ENCODE measurements around the gene PHKG1.
"Not testable (repeated sequence)": the region's sequence is repeated elsewhere in the genome, so short reads cannot be mapped to it uniquely, and the experiment has no call there.

Gene PHKG1

DNA sequence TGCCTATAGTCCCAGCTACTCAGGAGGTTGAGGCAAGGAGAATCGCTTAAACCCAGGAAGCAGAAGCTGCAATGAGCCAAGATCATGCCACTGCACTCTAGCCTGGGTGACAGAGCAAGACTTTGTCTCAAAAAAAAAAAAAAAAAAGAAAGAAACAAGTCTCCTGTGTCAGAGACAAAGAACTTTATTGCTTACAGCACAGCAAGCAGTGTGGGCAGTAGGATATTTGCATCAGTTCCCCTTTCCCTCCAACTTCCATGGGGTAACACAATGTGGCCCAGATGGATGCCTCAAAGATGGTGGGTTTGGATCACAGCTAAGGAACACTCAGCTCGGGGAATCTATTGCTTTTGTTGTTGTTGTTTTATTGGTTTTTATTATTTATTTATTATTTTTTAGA, 47.0 kb downstream of the PHKG1 start:
- not testable (repeated sequence) for DNase-seq (ENCODE audit: low read depth in 2 of 2)

DNA sequence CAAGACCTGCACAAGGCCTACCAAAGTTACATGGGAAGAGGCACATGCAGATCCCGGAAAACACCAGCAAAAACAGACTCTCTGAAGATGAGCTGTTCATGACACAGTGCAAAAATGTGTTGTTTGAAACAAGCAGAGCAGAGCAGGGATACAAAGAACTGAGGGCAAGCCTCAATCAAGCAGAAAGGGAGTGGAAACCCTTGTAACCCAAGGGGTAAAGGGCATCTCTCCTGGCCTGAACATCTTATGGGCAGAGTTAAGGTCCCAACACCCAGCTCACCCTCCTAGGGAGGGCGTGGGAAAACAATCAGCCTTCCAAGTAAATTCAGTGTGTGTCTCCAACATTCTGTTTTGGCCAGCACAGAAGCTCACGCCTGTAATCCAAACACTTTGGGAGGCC, 52.0 kb downstream of the PHKG1 start:
- DNase-seq (ENCODE audit: low read depth in 2 of 2) = no peak

DNA sequence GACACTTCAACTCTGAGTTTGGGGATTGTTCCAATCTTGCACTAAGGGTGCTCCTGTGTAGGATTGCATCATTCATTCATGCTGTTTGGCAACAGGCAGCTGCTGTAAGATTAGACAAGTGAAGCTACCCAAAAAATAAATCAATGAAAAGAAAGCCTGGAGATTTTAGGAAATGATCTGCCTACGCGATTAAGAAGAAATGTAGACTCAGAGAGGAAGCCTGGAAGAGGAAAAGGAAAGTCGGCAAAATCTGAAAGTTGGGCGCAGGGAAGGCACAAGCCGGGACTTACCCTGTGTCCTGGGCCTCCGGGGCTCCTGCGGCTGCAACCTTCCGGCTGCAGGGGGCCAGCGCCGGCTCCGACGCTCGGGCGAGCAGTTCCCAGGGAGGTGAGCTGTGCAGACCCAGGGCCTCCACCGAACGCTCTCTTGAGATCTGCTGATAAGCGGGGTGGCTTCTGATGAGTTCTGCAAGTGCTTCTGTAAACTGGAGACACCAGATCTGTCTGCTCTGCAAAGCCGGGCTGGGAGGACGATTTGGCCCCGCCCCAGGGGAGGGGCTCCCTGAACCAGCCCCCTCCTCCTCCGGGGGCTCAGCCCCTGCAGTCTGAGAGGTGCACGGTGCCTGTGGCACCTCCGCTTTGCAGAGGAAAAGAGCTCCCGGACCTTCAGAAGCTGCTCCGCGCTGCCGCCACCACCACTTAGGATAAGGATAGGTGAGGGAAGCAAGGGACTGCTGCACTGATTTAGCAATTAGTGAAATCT, 58.9 kb downstream of the PHKG1 start:
- DNase-seq (ENCODE audit: low read depth in 2 of 2) = peak; percentile 25 to 59

DNA sequence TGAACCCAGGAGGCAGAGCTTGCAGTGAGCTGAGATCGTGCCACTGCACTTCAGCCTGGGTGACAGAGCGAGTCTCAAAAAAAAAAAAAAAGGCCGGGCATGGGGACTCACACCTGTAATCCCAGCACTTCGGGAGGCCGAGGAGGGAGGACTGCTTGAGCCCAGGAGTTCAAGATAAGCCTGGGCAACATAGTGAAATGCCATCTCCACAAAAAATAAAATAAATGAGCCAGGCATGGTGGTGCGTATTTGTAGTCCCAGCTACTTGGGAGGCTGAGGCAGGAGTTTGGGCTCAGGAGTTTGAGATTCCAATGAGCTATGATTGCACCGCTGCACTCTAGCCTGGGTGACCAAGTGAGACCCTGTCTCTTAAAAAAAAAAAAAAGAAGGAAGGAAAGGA, 60.2 kb downstream of the PHKG1 start:
- not testable (repeated sequence) for DNase-seq (ENCODE audit: low read depth in 2 of 2)

DNA sequence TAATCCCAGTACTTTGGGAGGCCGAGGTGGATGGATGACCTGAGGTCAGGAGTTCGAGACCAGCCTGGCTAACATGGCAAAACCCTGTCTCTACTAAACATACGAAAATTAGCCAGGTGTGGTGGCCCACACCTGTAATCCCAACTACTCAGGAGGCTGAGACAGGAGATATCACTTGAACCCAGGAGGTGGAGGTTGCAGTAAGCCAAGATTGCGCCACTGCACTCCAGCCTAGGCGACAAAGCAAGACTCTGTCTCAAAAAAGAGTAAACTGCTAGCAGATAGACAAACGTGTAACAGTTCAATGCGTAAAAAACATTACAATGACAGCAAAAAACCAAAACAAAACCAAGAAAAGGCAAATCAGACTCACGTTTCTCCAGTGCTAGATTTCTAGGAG, 61.2 kb downstream of the PHKG1 start:
- not testable (repeated sequence) for DNase-seq (ENCODE audit: low read depth in 2 of 2)

DNA sequence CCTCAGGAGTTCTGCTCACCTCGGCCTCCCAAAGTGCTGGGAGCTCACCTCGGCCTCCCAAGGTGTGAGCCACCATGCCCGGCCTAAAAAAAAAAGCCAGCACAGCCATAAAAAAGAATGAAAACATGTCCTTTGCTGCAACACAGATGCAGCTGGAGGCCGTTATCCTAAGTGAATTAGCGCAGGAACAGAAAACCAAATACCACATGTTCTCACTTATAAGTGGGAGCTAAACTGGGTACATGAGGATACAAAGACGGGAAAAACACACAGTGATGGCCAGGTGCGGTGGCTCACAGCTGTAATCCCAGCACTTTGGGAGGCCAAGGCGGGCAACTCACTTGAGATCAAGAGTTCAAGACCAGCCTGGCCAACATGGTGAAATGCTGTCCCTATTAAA, 62.4 kb downstream of the PHKG1 start:
- no peak for DNase-seq (ENCODE audit: low read depth in 2 of 2)
